GM10248 (cell line): ENCODE measurements around the gene KEAP1.
"Not testable (repeated sequence)": the region's sequence is repeated elsewhere in the genome, so short reads cannot be mapped to it uniquely, and the experiment has no call there.

Experiments used
- CTCF ChIA-PET: fragments of 300-600 bp; sonication (Branson Sonifier 250); formaldehyde crosslinking; extraction: SDS; loops from one replicate; lab custom pipeline; 2021; ENCODE audit warnings: antibody characterized with exemption; lab: Yijun Ruan, JAX
- POLR2A ChIA-PET: fragments of 350-650 bp; sonication (Branson Sonifier 250); formaldehyde crosslinking; extraction: SDS; loops from one replicate; lab custom pipeline; 2020; ENCODE audit warnings: antibody characterized with exemption; lab: Yijun Ruan, JAX
- DNase-seq: peaks from one replicate; pipeline ENCODE4 v3.0.0; 2012; ENCODE audit errors: extremely low spot score
- CTCF ChIP-seq: IDR thresholded peaks from 2 replicates; pipeline ENCODE4 v1.5.1; 2012; ENCODE audit warnings: mild to moderate bottlenecking, low read depth; ENCODE audit errors: extremely low read depth, missing control alignments, control extremely low read depth

KEAP1 gene

GRCh38 chr19:10468133-10468532 lies 35.0 kb downstream of the KEAP1 start:
- CTCF ChIA-PET = interaction anchor here (1.0 kb wide), 1 partner anchor 10 kb away, joined by 3 read pairs; no protein-coding TSS in a partner anchor
- DNase-seq = no peak
- POLR2A ChIA-PET = interaction anchor here (0.6 kb wide), 2 partner anchors 27 to 93 kb away, joined by 4 to 7 read pairs; no protein-coding TSS in a partner anchor
- no peak for TF ChIP-seq CTCF

GRCh38 chr19:10467104-10467706 lies 36.0 kb downstream of the KEAP1 start:
- ChIA-PET POLR2A (interaction anchor here (0.5 kb wide), 1 partner anchor 169 kb away, joined by 6 read pairs; no protein-coding TSS in a partner anchor), CTCF (interaction anchor here (1.0 kb wide), 1 partner anchor 233 kb away, joined by 3 read pairs; no protein-coding TSS in a partner anchor)
- DNase-seq = no peak
- TF ChIP-seq CTCF = no peak

GRCh38 chr19:10464456-10464855 lies 38.7 kb downstream of the KEAP1 start:
- DNase-seq = no peak
- POLR2A ChIA-PET = interaction anchor here (0.6 kb wide), 1 partner anchor 363 kb away, joined by 5 read pairs; no protein-coding TSS in a partner anchor
- CTCF ChIA-PET = interaction anchor here (1.3 to 1.6 kb wide), 2 partner anchors 19 to 48 kb away, joined by 3 read pairs; no protein-coding TSS in a partner anchor
- TF ChIP-seq CTCF = no peak

- no peak for TF ChIP-seq CTCF
- ChIA-PET POLR2A (no interaction called here), CTCF (interaction anchor here (0.7 to 1.4 kb wide), 2 partner anchors 74 to 182 kb away, joined by 3 read pairs; no protein-coding TSS in a partner anchor)
- DNase-seq = no peak
Measured at GRCh38 chr19:10462557-10462956, 40.6 kb downstream of the KEAP1 start.

- POLR2A ChIA-PET = interaction anchor here (0.9 kb wide), 1 partner anchor 28 kb away, joined by 4 read pairs; no protein-coding TSS in a partner anchor
- DNase-seq = not testable (repeated sequence)
- CTCF ChIA-PET = interaction anchor here (0.7 to 1.4 kb wide), 5 partner anchors 10 to 182 kb away, joined by 3 to 4 read pairs (median 3); no protein-coding TSS in a partner anchor
Measured at GRCh38 chr19:10462042-10462441, 41.1 kb downstream of the KEAP1 start.

GRCh38 chr19:10461047-10461949 lies 41.9 kb downstream of the KEAP1 start:
- TF ChIP-seq CTCF = no peak

More at GRCh38 chr19:10461047-10461949, 41.9 kb downstream of the KEAP1 start:
- ChIA-PET CTCF (interaction anchor here (1.0 to 1.4 kb wide), 5 partner anchors 10 to 72 kb away, joined by 3 to 4 read pairs (median 4); no protein-coding TSS in a partner anchor), POLR2A (interaction anchor here (0.6 to 0.9 kb wide), 4 partner anchors 10 to 33 kb away, joined by 3 to 12 read pairs (median 4); no protein-coding TSS in a partner anchor)
- DNase-seq = peak; percentile 99
